ENCODE results near the gene NINL. TPM values are rescaled to one million over a fixed set of nuclear protein-coding genes. Genes with fewer than 3 reads are reported as not detected.

The NINL gene
- total RNA-seq, 1 experiment from 2014 or later = 31.5 TPM

GRCh38 chr20:25566821-25567220 is 18.5 kb downstream of the NINL start:
- H3K4me3 ChIP-seq (ENCODE audit: low read depth, low read length, poor library complexity, severe bottlenecking) = no peak overlapping the region
- DNase-seq (ENCODE audit: low spot score) = no peak
- no peaks in the 10 kb centered on the region for H3K9me3 ChIP-seq (ENCODE audit: low read depth, low read length, poor library complexity, severe bottlenecking)
- ChIA-PET CTCF (no interaction called here), POLR2A (ENCODE audit: low non-redundant PET) (no interaction called here)
- no TSS peak for BruUV-seq (replicated peaks)
- no peak for TF ChIP-seq EZH2 (IDR thresholded peaks at IDR 0.05; ENCODE audit: borderline replicate concordance, low read depth, low read length, poor library complexity, severe bottlenecking)
- TF ChIP-seq, protein P1, sequence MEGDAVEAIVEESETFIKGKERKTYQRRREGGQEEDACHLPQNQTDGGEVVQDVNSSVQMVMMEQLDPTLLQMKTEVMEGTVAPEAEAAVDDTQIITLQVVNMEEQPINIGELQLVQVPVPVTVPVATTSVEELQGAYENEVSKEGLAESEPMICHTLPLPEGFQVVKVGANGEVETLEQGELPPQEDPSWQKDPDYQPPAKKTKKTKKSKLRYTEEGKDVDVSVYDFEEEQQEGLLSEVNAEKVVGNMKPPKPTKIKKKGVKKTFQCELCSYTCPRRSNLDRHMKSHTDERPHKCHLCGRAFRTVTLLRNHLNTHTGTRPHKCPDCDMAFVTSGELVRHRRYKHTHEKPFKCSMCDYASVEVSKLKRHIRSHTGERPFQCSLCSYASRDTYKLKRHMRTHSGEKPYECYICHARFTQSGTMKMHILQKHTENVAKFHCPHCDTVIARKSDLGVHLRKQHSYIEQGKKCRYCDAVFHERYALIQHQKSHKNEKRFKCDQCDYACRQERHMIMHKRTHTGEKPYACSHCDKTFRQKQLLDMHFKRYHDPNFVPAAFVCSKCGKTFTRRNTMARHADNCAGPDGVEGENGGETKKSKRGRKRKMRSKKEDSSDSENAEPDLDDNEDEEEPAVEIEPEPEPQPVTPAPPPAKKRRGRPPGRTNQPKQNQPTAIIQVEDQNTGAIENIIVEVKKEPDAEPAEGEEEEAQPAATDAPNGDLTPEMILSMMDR (conservative IDR thresholded peaks at IDR 0.05; ENCODE audit: low read depth, low read length) = no peak
- H3K27ac ChIP-seq (ENCODE audit: low read depth, low read length, poor library complexity, severe bottlenecking) = no peak overlapping the region
- peaks cover 7% of the 10 kb centered on the region for H3K36me3 ChIP-seq (ENCODE audit: insufficient read depth, low read length, poor library complexity, severe bottlenecking)
- H3K4me1 ChIP-seq (ENCODE audit: insufficient read depth, low read length, poor library complexity, severe bottlenecking) = no peaks in the 10 kb centered on the region
- no peaks in the 10 kb centered on the region for H3K27me3 ChIP-seq (replicated peaks; ENCODE audit: insufficient read depth, low read depth, low read length, poor library complexity)
- intact Hi-C loops (cut with micrococcal nuclease; ENCODE audit: unreplicated experiment) = no loop called here

DNA sequence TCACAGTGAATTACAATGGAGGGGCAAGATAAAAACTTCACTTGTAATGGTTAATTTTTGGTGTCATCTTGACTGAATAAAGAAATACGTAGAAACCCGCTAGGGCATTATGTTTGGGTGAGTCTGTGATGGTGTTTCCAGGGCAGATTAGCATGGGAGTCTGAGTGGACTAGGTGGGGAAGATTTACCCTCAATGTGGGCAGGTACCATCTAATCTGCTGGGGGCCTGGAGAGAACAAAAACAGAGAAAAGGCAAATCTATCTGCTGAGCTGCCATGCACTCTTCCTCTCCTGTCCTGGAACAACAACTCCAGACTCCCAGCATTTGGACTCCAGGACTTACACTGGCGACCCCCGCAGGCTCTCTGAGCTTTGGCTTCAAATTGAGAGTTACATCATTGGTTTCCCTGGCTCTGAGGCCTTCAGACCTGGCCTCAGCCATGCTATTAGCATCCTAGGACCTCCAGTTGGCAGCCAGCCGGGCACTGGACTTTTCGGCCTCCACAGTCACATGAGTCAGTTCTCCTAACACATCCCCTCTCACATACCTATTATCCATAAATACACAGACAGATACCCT is 19.7 kb downstream of the NINL start:
- ChIA-PET POLR2A (ENCODE audit: low non-redundant PET) (interaction anchor here (0.7 kb wide), 1 partner anchor 223 kb away, joined by 3 read pairs; no protein-coding TSS in a partner anchor), CTCF (no interaction called here)

DNA sequence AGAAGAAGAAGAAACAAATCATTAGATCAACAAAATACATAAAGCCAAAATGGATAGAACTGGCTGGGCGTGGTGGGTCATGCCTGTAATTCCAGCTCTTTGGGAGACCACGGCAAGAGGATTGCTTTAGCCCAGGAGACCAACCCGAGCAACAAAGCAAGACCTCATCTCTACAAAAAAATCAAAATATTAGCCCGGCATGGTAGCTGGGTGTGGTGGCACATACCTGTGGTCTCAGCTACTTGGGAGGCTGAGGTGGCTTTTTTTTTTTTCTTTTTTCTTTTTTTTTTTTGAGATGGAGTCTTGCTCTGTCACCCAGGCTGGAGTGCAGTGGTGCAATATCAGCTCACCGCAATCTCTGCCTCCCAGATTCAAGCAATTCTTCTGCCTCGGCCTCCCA is 21.5 kb downstream of the NINL start:
- Histone ChIP-seq H3K4me3 (ENCODE audit: low read depth, low read length, poor library complexity, severe bottlenecking) (no peak overlapping the region), H3K9me3 (ENCODE audit: low read depth, low read length, poor library complexity, severe bottlenecking) (no peaks in the 10 kb centered on the region), H3K36me3 (ENCODE audit: insufficient read depth, low read length, poor library complexity, severe bottlenecking) (peaks cover 3% of the 10 kb centered on the region), H3K27me3 (replicated peaks; ENCODE audit: insufficient read depth, low read depth, low read length, poor library complexity) (no peaks in the 10 kb centered on the region), H3K4me1 (ENCODE audit: insufficient read depth, low read length, poor library complexity, severe bottlenecking) (no peaks in the 10 kb centered on the region), H3K27ac (ENCODE audit: low read depth, low read length, poor library complexity, severe bottlenecking) (no peak overlapping the region)
- intact Hi-C loops (cut with micrococcal nuclease; ENCODE audit: unreplicated experiment) = no loop called here
- no TSS peak for BruUV-seq (replicated peaks)
- no peak for DNase-seq (ENCODE audit: low spot score)
- ChIA-PET CTCF (no interaction called here), POLR2A (ENCODE audit: low non-redundant PET) (no interaction called here)
- TF ChIP-seq, protein P1 (conservative IDR thresholded peaks at IDR 0.05; ENCODE audit: low read depth, low read length) = no peak
- no peak for TF ChIP-seq EZH2 (IDR thresholded peaks at IDR 0.05; ENCODE audit: borderline replicate concordance, low read depth, low read length, poor library complexity, severe bottlenecking)

More for the DNA sequence above, 19.7 kb downstream of the NINL start:
- Histone ChIP-seq H3K4me3 (ENCODE audit: low read depth, low read length, poor library complexity, severe bottlenecking) (no peak overlapping the region), H3K27ac (ENCODE audit: low read depth, low read length, poor library complexity, severe bottlenecking) (peak overlapping the region; percentile 13), H3K36me3 (ENCODE audit: insufficient read depth, low read length, poor library complexity, severe bottlenecking) (peaks cover 7% of the 10 kb centered on the region), H3K9me3 (ENCODE audit: low read depth, low read length, poor library complexity, severe bottlenecking) (no peaks in the 10 kb centered on the region), H3K4me1 (ENCODE audit: insufficient read depth, low read length, poor library complexity, severe bottlenecking) (no peaks in the 10 kb centered on the region), H3K27me3 (replicated peaks; ENCODE audit: insufficient read depth, low read depth, low read length, poor library complexity) (no peaks in the 10 kb centered on the region)
- intact Hi-C loops (cut with micrococcal nuclease; ENCODE audit: unreplicated experiment) = no loop called here
- DNase-seq (ENCODE audit: low spot score) = no peak
- TSS peak; percentile 11 for BruUV-seq (replicated peaks)
- TF ChIP-seq, protein P1 (conservative IDR thresholded peaks at IDR 0.05; ENCODE audit: low read depth, low read length) = no peak
- TF ChIP-seq EZH2 (IDR thresholded peaks at IDR 0.05; ENCODE audit: borderline replicate concordance, low read depth, low read length, poor library complexity, severe bottlenecking) = no peak

Data from A673 (cell line).